ENCODE measurements around the gene NOTCH4. TPM values are rescaled to one million over a fixed set of nuclear protein-coding genes. Genes with fewer than 3 reads are reported as not detected.

Gene NOTCH4
- total RNA-seq, 2 experiments from 2014 or later: 0.88 to 1.3 TPM

- Mint-ChIP-seq H3K36me3 (peaks cover 17% of the 10 kb centered on the region), H3K4me3 (peak within 1 kb of the TSS; percentile 97), H3K4me1 (peaks cover 48% of the 10 kb centered on the region), H3K9me3 (no peaks in the 10 kb centered on the region), H3K27me3 (peaks cover 13% of the 10 kb centered on the region), H3K27ac (peak within 1 kb of the TSS; percentile 92)
- DNase-seq: peak; percentile 89
These were observed 70.0 kb downstream of the NOTCH4 start, which contains the start of gene PPT2 for GRCh38 chr6:32153564-32154513. Gene PPT2, plus strand, starts transcription at chr6:32154141. Its CDS starts 454 bp downstream, at chr6:32154595.

GRCh38 chr6:32152769-32153563 is 70.9 kb downstream of the NOTCH4 start:
- Mint-ChIP-seq H3K27ac (peak overlapping the region; percentile 77), H3K4me3 (peak overlapping the region; percentile 97)

GRCh38 chr6:32151863-32152768 is 71.8 kb downstream of the NOTCH4 start, which contains the start of gene PRRT1:
Gene PRRT1, minus strand, starts transcription at chr6:32151939. Its CDS starts 112 bp downstream, at chr6:32151827.
- H3K4me3 Mint-ChIP-seq: peak within 1 kb of the TSS; percentile 97
- peaks cover 7% of the 10 kb centered on the region for H3K36me3 Mint-ChIP-seq
- H3K4me1 Mint-ChIP-seq: peaks cover 56% of the 10 kb centered on the region
- H3K27me3 Mint-ChIP-seq: peaks cover 21% of the 10 kb centered on the region
- DNase-seq: no peak
- peak within 1 kb of the TSS; percentile 26 for H3K27ac Mint-ChIP-seq
- no peaks in the 10 kb centered on the region for H3K9me3 Mint-ChIP-seq

More at GRCh38 chr6:32152769-32153563, 70.9 kb downstream of the NOTCH4 start:
- peak; percentile 40 for DNase-seq
- Mint-ChIP-seq H3K4me1 (peaks cover 55% of the 10 kb centered on the region), H3K27me3 (peaks cover 18% of the 10 kb centered on the region), H3K9me3 (no peaks in the 10 kb centered on the region), H3K36me3 (peaks cover 14% of the 10 kb centered on the region)

- H3K4me3 Mint-ChIP-seq: peak overlapping the region; percentile 69
- peaks cover 7% of the 10 kb centered on the region for H3K36me3 Mint-ChIP-seq
- peaks cover 56% of the 10 kb centered on the region for H3K4me1 Mint-ChIP-seq
- peaks cover 21% of the 10 kb centered on the region for H3K27me3 Mint-ChIP-seq
- no peak for DNase-seq
- H3K27ac Mint-ChIP-seq: peak overlapping the region; percentile 18
- no peaks in the 10 kb centered on the region for H3K9me3 Mint-ChIP-seq
These were observed 72.5 kb downstream of the NOTCH4 start for GRCh38 chr6:32151181-32151862.

GRCh38 chr6:32149932-32150870 is 73.7 kb downstream of the NOTCH4 start:
- H3K27me3 Mint-ChIP-seq: peaks cover 21% of the 10 kb centered on the region
- no peaks in the 10 kb centered on the region for H3K9me3 Mint-ChIP-seq
- H3K27ac Mint-ChIP-seq: peak overlapping the region; percentile 8
- DNase-seq: no peak
- peaks cover 7% of the 10 kb centered on the region for H3K36me3 Mint-ChIP-seq
- peaks cover 46% of the 10 kb centered on the region for H3K4me1 Mint-ChIP-seq
- H3K4me3 Mint-ChIP-seq: peak overlapping the region; percentile 69

- Mint-ChIP-seq H3K9me3 (no peaks in the 10 kb centered on the region), H3K4me1 (peaks cover 40% of the 10 kb centered on the region)
These were observed 74.6 kb downstream of the NOTCH4 start for GRCh38 chr6:32149092-32149755.

GRCh38 chr6:32148289-32149091 is 75.4 kb downstream of the NOTCH4 start:
- Mint-ChIP-seq H3K4me1 (peaks cover 40% of the 10 kb centered on the region), H3K27me3 (peaks cover 21% of the 10 kb centered on the region), H3K27ac (peak overlapping the region; percentile 80), H3K36me3 (peaks cover 4% of the 10 kb centered on the region), H3K9me3 (no peaks in the 10 kb centered on the region), H3K4me3 (peak overlapping the region; percentile 73)
- peak; percentile 70 for DNase-seq

More at GRCh38 chr6:32149092-32149755, 74.6 kb downstream of the NOTCH4 start:
- Mint-ChIP-seq H3K4me3 (peak overlapping the region; percentile 73), H3K27ac (peak overlapping the region; percentile 80), H3K27me3 (peaks cover 21% of the 10 kb centered on the region), H3K36me3 (peaks cover 7% of the 10 kb centered on the region)
- no peak for DNase-seq

- H3K4me3 Mint-ChIP-seq: no peak overlapping the region
- peaks cover 21% of the 10 kb centered on the region for H3K27me3 Mint-ChIP-seq
- no peak for DNase-seq
- H3K9me3 Mint-ChIP-seq: no peaks in the 10 kb centered on the region
- H3K4me1 Mint-ChIP-seq: peaks cover 32% of the 10 kb centered on the region
- peaks cover 4% of the 10 kb centered on the region for H3K36me3 Mint-ChIP-seq
- H3K27ac Mint-ChIP-seq: no peak overlapping the region
These were observed 76.3 kb downstream of the NOTCH4 start for GRCh38 chr6:32147401-32148132.

GRCh38 chr6:32146687-32147086 is 77.2 kb downstream of the NOTCH4 start:
- Mint-ChIP-seq H3K9me3 (no peaks in the 10 kb centered on the region), H3K27me3 (peaks cover 21% of the 10 kb centered on the region), H3K27ac (no peak overlapping the region), H3K4me3 (no peak overlapping the region), H3K4me1 (peaks cover 26% of the 10 kb centered on the region), H3K36me3 (peaks cover 4% of the 10 kb centered on the region)
- DNase-seq: no peak

- Mint-ChIP-seq H3K4me1 (peaks cover 24% of the 10 kb centered on the region), H3K27me3 (peaks cover 21% of the 10 kb centered on the region), H3K27ac (no peak overlapping the region), H3K36me3 (peaks cover 4% of the 10 kb centered on the region), H3K4me3 (no peak overlapping the region), H3K9me3 (no peaks in the 10 kb centered on the region)
- no peak for DNase-seq
These were observed 77.6 kb downstream of the NOTCH4 start for GRCh38 chr6:32146287-32146686.

All from activated naive CD8-positive, alpha-beta T cell treated with anti-CD3 and anti-CD28 coated beads for 36 hours (primary cell).